ENCODE results near the gene SLC13A2.
"Not testable (repeated sequence)": the region's sequence is repeated elsewhere in the genome, so short reads cannot be mapped to it uniquely, and the experiment has no call there.

The SLC13A2 gene, protein sequence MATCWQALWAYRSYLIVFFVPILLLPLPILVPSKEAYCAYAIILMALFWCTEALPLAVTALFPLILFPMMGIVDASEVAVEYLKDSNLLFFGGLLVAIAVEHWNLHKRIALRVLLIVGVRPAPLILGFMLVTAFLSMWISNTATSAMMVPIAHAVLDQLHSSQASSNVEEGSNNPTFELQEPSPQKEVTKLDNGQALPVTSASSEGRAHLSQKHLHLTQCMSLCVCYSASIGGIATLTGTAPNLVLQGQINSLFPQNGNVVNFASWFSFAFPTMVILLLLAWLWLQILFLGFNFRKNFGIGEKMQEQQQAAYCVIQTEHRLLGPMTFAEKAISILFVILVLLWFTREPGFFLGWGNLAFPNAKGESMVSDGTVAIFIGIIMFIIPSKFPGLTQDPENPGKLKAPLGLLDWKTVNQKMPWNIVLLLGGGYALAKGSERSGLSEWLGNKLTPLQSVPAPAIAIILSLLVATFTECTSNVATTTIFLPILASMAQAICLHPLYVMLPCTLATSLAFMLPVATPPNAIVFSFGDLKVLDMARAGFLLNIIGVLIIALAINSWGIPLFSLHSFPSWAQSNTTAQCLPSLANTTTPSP

DNA sequence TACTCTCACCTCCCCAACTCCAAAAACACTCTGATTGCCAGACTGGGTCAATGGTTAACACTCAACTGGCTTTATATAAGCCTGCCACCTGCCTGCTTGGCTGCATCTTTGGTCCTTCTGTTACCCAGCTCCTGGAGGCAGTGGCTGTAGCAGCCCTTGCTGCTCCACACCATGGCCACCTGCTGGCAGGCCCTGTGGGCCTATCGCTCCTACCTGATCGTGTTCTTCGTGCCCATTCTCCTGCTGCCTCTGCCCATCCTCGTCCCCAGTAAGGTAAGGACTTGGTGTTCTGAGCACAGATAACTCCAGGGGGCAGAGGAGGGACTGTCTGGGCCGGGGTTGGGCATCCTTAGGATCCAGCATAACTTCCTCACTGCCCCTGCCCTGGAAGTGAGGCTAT is at the start of gene SLC13A2:
SLC13A2 (plus strand) TSS at position 103 of the 400 bp plus-strand sequence; CDS start at position 172, 69 bp downstream.
- no peak for DNase-seq (ENCODE audit: low read depth)

DNA sequence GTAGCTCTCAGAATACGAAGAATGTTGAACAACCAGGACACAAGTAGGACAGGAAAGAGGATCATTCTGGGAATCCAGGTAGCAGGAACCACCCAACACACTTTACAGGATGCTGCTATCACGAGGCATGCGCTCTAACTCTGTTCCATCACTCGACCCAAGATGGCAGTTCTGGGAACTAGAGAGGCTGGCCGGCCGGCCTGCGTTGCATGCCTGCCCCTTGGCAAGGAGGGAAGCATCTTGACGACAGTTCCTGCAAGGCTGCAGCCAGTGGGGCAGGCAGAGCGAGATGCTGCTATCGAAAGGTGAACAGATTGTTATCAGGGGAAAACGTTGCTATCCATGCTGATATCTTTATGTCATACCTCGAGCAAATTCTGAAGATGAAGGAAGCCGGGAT is 48.2 kb upstream of the SLC13A2 start:
- no peak for DNase-seq (ENCODE audit: low read depth)

DNA sequence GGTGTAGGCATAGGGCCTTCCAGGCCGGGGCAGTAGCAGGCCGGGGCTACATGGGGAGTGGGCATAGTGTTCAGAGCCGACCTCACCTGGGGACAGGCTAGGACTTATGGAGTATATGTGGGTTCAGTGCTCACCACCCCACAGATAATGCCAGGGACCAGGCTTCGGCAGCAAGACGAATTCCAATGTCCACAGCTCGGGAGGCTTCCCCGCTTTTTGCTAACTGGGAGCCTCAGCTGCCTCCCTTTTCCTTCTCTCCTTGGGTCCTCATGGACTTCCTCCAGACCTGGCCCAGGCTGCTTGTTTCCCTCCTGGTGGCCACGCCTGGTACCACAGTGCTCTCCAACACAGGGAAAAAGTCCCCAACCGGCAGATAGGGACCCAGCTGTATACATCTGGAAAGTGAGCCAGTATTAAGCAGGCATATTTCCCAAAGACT is 47.3 kb upstream of the SLC13A2 start:
- no peak for DNase-seq (ENCODE audit: low read depth)

DNA sequence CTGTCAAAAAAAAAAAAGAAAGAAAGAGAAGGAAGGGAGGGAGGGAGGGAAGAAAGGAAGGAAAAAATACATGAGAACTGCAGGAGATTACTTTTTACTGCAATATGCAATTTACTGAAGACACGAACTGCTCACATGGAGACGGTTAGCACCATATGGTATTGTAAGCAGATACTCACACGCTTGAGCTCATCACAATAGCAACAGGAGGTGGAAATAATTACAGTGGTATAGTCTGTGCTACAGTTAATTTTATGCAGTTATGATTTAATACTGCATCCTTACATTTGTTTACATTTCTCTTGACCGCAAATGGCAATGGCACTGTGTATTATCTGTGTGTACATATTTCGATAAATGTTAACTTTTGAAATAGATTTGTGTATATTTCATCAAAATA is 46.1 kb upstream of the SLC13A2 start:
- no peak for DNase-seq (ENCODE audit: low read depth)

DNA sequence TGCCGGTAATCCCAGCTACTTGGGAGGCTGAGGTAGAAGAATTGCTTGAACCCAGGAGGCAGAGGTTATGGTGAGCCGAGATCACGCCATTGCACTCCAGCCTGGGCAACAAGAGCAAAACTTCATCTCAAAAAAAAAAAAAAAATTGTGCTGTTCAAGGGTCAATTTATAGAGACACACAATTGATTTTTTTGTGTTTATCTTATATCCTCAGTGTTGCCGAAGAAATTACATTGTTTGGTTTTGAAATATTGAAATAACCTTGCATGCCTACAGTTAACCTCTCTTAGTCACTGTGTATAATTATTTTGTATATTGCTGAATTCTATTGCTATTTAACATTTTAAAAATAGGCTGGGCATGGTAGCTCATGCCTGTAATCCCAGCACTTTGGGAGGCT is 45.5 kb upstream of the SLC13A2 start:
- DNase-seq (ENCODE audit: low read depth) = not testable (repeated sequence)

DNA sequence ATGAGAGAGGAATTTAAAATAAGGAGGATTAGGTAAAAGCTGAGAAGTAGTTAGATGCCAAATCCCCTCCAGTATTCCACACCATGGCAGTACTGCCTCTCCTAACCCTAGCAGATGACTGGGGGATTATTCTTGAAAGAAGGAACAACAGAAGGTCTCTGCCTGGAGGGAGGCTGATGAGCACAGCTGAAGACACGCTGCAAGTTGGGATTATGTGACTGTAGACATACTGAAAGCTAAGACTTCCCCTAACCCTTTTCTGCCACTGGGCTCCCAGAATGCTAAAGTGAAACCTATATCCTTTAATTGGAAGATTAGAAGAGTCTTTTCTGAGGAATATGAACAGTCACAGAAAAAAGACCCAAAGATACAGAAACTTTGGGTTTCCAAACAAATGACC is 39.7 kb upstream of the SLC13A2 start:
- no peak for DNase-seq (ENCODE audit: low read depth)

DNA sequence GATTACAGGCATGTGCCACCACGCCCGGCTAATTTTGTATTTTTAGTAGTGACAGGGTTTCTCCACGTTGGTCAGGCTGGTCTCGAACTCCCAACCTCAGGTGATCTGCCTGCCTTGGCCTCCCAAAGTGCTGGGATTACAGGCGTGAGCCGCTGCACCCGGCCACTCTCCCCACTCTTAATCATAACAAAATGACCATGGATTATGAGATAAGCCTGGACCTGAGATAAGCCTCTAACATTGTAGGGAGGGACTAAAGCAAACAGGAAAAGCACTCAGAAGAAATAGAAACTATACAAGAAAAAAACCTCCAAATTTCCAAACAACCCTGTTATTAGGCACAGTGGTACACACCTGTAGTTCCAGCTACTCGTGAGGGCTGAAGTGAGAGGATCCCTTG is 39.1 kb upstream of the SLC13A2 start:
- not testable (repeated sequence) for DNase-seq (ENCODE audit: low read depth)

DNA sequence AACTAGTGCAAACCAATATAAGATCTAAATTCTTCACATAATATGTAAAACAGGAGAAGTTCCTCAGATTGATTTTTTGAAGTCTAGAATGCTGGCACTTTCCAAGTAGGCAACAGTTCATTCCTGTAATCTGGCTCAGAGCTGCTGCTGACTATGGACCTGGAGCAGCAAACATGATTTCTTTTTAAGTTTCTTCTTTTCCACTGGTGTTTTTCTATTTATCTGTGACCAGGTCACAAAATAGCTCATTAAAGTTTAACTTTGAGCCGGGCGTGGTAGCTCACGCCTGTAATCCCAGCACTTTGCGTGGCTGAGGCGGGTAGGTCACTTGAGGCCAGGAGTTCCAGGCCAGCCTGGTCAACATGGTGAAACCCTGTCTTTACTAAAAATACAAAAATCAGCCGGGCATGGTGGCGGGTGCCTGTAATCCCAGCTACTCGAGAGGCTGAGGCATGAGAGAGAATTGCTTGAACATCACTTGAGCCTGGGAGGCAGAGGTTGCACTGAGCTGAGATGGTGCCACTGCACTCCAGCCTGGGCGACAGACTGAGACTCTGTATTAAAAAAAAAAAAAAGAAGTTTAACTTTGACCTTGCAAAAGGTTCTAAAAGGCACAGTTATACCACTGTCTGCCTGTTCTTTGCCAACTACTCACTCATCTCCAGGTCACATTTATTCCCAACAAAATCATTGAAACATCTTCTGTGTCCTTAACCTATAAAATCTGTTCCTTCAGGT is 29.4 kb upstream of the SLC13A2 start:
- DNase-seq (ENCODE audit: low read depth) = no peak

DNA sequence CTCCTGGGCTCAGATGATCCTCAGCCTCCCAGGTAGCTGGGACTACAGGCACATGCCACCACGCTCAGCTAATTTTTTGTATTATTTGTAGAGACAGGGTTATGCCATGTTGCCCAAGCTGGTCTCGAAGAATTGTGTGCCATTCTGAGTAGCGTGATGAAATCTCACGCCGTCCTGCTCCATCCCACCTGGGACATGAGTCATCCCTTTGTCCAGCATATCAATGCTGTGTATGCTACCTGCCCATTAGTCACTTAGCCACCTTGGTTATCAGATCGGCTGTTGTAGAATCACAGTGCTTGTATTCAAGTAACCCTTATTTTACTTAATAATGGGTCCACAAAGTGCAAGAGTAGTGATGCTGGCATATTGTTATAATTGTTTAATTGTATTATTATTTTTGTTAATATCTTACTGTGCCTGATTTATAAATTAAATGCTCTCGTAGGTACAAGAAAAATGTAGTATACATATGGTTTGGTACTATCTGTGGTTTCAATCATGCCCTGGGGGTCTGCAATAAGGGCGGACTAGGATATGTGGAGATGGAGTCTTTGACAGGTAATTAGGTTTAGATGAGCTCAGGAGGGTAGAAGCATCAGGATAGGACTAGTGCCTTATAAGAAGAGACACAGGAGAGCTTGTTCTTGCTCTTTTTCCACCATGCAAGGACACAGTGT is 26.6 kb upstream of the SLC13A2 start:
- DNase-seq (ENCODE audit: low read depth) = no peak

DNA sequence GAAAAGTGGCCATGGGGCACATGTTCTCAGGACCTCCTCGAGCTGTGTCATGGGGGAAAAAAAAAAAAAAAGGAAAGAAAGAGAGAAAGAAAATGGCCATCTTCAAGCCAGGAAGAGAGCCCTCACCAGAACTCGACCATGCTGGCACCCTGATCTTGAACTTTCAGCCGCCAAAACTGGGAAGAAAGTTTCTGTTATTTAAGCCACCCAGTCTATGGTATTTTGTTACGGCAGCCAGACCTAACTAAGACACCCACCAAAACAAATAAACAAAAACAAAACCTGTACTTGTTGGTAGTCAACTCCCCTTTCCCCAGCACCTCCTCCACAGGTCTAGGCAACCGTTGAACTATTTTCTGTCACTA is 26.1 kb upstream of the SLC13A2 start:
- DNase-seq (ENCODE audit: low read depth) = no peak

DNA sequence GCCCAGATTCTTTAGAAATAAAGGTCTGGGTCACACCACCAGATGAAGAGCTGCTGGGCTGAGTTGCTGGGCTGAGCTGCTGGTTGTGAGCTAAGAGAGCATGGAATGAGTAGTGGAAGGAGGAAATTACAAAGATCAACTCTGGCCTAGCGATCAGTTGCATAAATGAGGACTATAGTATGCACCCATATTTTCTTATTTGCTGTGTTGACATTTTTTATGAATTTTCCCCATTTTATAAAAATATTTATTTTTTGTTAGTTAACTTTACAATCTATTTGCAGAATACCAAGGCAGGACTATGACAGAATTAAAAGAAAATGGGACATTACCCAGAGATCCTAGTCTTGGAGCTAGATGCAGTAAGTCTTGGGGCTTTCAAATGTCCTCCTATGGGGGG is 23.6 kb upstream of the SLC13A2 start:
- DNase-seq (ENCODE audit: low read depth) = no peak

DNA sequence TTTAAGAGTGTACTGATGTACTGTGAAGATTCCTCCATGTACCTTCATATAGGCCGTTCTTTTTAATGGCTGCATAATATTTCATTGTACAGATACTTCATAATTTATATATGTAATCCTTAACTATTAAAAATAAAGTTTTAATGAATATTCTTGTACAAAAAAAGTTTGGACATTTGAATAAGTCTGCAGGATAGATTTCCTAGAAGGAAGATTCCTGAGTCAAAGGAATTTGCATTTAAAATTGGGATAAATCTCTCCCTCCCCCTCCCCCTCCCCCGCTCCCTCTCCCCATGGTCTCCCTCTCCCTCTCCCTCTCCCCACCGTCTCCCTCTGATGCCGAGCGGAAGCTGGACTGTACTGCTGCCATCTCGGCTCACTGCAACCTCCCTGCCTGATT is 15.6 kb upstream of the SLC13A2 start:
- no peak for DNase-seq (ENCODE audit: low read depth)

DNA sequence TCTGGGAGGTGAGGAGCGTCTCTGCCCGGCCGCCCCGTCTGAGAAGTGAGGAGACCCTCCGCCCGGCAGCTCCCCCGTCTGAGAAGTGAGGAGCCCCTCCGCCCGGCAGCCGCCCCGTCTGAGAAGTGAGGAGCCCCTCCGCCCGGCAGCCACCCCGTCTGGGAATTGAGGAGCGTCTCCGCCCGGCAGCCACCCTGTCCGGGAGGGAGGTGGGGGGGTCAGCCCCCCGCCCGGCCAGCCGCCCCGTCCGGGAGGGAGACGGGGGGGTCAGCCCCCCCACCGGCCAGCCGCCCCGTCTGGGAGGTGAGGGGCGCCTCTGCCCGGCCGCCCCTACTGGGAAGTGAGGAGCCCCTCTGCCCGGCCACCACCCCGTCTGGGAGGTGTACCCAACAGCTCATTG is 14.6 kb upstream of the SLC13A2 start:
- not testable (repeated sequence) for DNase-seq (ENCODE audit: low read depth)

DNA sequence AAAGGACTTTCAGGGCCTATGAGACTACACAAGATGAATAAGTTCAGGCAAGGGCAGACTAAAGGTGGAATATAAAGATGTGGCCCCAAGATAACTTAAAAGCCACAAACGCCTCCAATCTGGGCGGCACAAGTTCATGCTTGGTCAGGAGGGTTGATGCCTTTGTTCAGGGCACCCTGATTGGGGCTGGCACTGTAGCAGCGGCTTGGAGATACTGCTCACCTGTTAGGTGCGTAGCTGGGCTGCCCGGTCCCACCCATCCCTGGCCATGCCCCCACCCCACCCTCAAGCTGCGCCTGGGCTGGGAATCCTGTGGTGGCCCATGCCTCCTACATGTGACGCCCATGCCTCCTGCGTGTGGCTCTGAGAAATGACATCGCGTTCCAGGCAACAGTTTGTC is 12.5 kb upstream of the SLC13A2 start:
- no peak for DNase-seq (ENCODE audit: low read depth)

DNA sequence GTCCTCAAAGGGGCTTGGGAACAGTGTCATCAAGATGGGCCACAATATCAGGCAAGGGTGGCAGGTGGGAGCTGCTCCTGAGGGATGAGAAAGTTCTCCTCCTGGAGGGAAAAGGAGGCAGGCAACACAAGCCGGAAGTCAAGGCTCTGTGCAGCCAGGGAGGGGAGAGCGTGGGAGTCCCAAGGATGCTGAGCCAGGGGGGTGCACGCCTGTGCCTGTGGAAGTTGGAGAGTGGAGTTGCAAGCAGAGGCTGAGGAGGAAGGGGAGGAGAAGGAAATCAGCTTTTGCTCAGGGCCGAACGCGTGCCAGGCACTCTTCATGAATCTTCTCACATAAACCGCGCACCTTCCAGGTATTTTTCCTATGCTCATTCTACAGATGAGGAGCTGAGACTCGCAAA is 7.4 kb upstream of the SLC13A2 start:
- no peak for DNase-seq (ENCODE audit: low read depth)

DNA sequence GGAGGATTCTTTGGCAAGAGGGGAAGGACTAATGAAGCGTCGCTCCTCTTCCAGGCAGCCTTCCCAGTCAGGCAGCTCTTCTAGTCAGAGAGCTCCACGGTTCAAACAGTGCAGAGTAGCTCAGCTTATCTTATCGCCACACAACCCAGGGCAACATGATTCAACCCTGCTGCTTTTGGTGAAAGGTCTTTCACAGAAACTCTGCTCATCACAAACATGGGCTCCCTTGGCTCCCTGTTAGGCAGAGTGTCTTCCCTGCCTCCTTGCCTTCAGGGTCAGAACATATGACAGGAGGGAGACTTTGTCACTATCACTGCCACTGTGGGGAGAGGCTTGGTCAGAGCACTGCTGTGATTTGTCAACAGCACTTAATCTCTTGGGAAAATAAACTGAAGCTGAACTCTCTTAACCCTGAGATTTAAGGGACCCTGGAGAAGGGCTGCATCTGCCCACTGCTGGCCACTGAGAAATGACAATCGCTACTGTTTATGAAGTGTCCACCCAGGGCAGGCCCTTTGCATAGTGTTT is 6.9 kb upstream of the SLC13A2 start:
- DNase-seq (ENCODE audit: low read depth) = peak; percentile 33

DNA sequence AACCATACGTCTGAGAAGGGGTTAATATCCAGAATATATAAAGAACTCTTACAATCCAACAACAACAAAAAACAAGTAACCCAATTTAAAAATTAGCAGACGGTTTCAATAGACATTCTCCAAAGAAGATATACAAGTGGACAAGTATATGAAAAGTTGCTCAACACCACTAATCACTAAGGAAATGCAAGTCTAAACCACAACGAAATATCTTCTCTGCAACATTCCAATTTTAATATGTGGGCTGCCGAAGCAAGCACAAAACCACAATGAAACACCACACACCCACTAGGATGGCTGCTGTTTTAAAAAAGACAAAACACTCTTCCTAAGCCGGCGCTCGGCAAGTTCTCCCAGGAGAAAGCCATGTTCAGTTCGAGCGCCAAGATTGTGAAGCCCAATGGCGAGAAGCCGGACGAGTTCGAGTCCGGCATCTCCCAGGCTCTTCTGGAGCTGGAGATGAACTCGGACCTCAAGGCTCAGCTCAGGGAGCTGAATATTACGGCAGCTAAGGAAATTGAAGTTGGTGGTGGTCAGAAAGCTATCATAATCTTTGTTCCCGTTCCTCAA is 5.9 kb upstream of the SLC13A2 start:
- DNase-seq (ENCODE audit: low read depth) = peak; percentile 92

DNA sequence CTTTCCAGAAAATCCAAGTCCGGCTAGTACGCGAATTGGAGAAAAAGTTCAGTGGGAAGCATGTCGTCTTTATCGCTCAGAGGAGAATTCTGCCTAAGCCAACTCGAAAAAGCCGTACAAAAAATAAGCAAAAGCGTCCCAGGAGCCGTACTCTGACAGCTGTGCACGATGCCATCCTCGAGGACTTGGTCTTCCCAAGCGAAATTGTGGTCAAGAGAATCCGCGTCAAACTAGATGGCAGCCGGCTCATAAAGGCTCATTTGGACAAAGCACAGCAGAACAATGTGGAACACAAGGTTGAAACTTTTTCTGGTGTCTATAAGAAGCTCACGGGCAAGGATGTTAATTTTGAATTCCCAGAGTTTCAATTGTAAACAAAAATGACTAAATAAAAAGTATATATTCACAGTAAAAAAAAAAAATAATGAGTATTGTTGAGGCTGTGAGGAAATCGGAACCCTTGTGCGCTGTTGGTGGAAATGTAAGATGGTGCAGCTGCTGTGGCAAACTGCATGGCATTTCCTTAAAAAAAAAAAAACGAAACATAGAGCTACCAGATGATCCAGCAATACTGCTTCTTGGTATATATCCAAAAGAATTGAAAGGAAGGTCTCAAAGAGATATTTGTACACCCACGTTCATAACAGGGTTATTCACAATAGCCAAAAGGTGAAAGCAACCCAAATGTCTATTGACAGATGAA is 5.3 kb upstream of the SLC13A2 start:
- DNase-seq (ENCODE audit: low read depth) = not testable (repeated sequence)

DNA sequence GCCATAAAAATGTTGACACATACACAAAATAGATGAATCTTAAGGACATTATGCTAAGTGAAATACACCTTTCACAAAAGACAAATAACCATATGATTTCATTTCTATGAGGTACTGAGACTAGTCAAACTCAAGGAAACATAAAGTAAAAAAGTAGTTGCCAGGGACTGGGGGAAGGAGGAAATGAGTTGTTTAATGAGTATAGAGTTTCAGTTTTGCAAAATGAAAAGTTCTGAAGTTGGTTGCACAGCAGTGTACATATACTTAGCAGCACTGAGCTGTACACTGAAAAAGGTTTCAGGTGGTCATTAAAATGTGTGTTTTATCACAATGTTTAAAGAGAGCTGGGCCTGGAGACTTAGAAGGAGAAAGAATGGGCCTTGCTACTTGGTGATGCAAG is 4.7 kb upstream of the SLC13A2 start:
- no peak for DNase-seq (ENCODE audit: low read depth)

DNA sequence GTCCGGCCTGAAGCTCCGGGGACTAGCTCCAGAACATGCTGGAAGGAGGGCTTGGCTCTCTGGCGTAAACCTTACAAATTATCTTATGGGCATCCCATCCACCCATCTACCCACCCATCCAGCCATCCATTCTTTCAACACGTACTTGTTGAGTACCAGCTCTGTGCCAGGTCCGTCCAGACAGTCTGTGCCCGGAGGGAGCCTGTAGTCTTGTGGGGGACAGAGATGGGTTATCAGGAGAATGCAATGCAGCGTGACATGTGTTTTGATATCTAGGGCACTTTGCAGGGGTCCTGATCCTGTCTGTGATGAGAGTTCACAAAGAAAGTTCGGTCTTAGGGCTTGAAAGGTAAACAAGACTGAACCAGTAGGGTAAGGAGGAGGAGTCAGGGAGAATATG is 4.1 kb upstream of the SLC13A2 start:
- no peak for DNase-seq (ENCODE audit: low read depth)

DNA sequence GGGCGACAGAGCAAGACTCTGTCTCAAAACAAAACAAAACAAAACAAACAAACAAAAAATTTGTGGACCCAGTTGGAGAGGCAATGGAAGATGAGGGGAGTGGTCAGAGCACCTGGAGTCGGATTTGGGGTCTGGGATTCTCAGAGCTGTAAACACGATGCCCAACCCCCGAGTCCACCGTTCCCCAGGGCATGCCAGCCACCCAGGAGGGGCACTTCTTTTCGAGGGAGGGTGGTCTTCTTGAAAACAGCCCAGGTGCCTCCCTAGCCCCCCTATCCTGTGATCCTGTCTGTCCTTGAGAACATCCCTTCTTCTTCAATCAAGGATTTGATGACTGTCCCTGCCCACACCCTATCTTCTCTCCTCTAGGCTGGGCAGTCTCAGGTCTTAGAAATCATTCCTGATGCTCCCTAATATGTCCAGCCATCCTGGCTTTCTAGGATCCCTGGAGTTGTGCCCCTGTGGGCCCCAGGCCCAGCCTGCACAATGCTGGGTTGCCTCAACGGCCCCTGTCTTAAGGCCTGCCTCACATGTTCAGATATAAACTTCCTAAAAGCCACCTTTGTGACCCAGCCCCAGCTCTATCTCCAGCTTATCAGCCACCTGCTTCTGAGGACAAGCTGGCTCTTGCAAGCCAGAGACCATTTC is 3.1 kb upstream of the SLC13A2 start:
- no peak for DNase-seq (ENCODE audit: low read depth)

Measured in iris pigment epithelial cell (primary cell).